Measurements from ENCODE around the gene RNF144B.
"Not testable (repeated sequence)": the region's sequence is repeated elsewhere in the genome, so short reads cannot be mapped to it uniquely, and the experiment has no call there.

Gene RNF144B

GRCh38 chr6:18347866-18348265 lies 39.3 kb upstream of the RNF144B start:
- DNase-seq (ENCODE audit: low read depth), result no peak
- no peak overlapping the region for H3K4me3 ChIP-seq (ENCODE audit: control insufficient read depth, low read depth, low read length)
- TF ChIP-seq, protein P1, sequence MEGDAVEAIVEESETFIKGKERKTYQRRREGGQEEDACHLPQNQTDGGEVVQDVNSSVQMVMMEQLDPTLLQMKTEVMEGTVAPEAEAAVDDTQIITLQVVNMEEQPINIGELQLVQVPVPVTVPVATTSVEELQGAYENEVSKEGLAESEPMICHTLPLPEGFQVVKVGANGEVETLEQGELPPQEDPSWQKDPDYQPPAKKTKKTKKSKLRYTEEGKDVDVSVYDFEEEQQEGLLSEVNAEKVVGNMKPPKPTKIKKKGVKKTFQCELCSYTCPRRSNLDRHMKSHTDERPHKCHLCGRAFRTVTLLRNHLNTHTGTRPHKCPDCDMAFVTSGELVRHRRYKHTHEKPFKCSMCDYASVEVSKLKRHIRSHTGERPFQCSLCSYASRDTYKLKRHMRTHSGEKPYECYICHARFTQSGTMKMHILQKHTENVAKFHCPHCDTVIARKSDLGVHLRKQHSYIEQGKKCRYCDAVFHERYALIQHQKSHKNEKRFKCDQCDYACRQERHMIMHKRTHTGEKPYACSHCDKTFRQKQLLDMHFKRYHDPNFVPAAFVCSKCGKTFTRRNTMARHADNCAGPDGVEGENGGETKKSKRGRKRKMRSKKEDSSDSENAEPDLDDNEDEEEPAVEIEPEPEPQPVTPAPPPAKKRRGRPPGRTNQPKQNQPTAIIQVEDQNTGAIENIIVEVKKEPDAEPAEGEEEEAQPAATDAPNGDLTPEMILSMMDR (IDR thresholded peaks at IDR 0.05; ENCODE audit: control insufficient read depth, insufficient read depth, low read depth, low read length, missing control alignments), result no peak

DNA sequence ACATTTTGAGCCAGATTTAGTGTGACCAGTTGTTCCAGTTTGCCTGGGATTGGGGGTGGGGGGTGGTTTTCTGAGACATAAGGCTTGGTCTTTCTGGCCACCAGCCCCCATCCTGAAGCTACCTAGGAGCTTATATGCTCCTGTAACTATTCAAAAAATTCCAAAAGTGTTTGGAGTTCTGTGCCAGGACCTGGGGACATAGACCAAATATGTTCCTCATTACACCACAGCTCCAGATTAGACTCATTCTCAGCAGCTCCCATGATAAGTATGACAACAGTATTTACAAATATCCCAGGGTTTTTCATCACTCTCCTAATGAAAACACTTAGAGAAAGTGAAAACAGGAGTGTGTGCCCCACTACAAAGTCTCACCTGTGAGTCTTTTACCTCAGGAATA lies 37.8 kb upstream of the RNF144B start:
- no peak overlapping the region for H3K4me3 ChIP-seq (ENCODE audit: control insufficient read depth, low read depth, low read length)
- DNase-seq (ENCODE audit: low read depth), result no peak
- TF ChIP-seq, protein P1 (IDR thresholded peaks at IDR 0.05; ENCODE audit: control insufficient read depth, insufficient read depth, low read depth, low read length, missing control alignments), result no peak

DNA sequence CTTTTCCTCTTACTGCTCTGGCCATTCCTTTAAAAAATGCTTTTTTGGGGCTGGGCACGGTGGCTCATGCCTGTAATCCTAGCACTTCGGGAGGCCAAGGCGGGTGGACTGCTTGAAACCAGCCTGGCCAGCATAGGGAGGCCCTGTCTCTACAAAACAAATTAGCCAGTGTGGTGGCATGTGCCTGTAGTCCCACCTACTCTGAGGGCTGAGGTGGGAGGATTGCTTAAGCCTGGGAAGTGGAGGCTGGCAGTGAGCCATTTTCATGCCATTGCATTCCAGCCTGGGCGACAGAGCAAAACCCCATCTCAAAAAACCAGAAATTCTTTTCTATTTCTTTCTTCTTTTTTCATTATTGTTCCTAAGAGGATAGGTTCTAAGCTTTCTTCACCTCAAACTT lies 36.9 kb upstream of the RNF144B start:
- DNase-seq (ENCODE audit: low read depth), result no peak
- TF ChIP-seq, protein P1 (IDR thresholded peaks at IDR 0.05; ENCODE audit: control insufficient read depth, insufficient read depth, low read depth, low read length, missing control alignments), result no peak
- no peak overlapping the region for H3K4me3 ChIP-seq (ENCODE audit: control insufficient read depth, low read depth, low read length)

- DNase-seq (ENCODE audit: low read depth), result no peak
- TF ChIP-seq, protein P1 (IDR thresholded peaks at IDR 0.05; ENCODE audit: control insufficient read depth, insufficient read depth, low read depth, low read length, missing control alignments), result no peak
- H3K4me3 ChIP-seq (ENCODE audit: control insufficient read depth, low read depth, low read length), result no peak overlapping the region
Observed at GRCh38 chr6:18350712-18351111, 36.4 kb upstream of the RNF144B start.

- TF ChIP-seq, protein P1 (IDR thresholded peaks at IDR 0.05; ENCODE audit: control insufficient read depth, insufficient read depth, low read depth, low read length, missing control alignments), result no peak
- H3K4me3 ChIP-seq (ENCODE audit: control insufficient read depth, low read depth, low read length), result no peak overlapping the region
- DNase-seq (ENCODE audit: low read depth), result no peak
Observed at GRCh38 chr6:18352001-18352400, 35.1 kb upstream of the RNF144B start.

- no peak for DNase-seq (ENCODE audit: low read depth)
- TF ChIP-seq, protein P1 (IDR thresholded peaks at IDR 0.05; ENCODE audit: control insufficient read depth, insufficient read depth, low read depth, low read length, missing control alignments), result no peak
- no peak overlapping the region for H3K4me3 ChIP-seq (ENCODE audit: control insufficient read depth, low read depth, low read length)
Observed at GRCh38 chr6:18352842-18353241, 34.3 kb upstream of the RNF144B start.

DNA sequence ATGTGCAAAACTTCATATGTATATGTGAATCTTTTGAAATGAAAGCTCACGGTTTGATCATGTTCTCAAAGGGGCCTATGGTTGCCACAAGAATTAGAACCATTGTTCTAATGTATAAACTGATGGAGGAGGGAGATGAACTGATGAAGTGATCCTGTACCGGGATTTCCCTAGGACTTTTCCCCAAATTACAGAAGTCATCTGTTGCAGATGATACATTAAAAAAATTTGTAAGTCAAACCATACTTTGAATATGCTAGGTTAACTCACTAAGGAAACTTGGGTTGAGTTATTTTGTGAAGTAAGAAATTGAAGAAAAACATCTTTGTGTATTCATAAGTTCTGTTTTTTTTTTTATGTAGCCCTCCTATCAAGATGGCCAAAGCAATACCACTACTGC lies 33.9 kb upstream of the RNF144B start:
- H3K4me3 ChIP-seq (ENCODE audit: control insufficient read depth, low read depth, low read length), result no peak overlapping the region
- DNase-seq (ENCODE audit: low read depth), result no peak
- TF ChIP-seq, protein P1 (IDR thresholded peaks at IDR 0.05; ENCODE audit: control insufficient read depth, insufficient read depth, low read depth, low read length, missing control alignments), result no peak

GRCh38 chr6:18357546-18357945 lies 29.6 kb upstream of the RNF144B start:
- not testable (repeated sequence) for H3K4me3 ChIP-seq (ENCODE audit: control insufficient read depth, low read depth, low read length); DNase-seq (ENCODE audit: low read depth)

Measured in AG09309 (cell line).